ENCODE results near the gene JAKMIP1.

DNA sequence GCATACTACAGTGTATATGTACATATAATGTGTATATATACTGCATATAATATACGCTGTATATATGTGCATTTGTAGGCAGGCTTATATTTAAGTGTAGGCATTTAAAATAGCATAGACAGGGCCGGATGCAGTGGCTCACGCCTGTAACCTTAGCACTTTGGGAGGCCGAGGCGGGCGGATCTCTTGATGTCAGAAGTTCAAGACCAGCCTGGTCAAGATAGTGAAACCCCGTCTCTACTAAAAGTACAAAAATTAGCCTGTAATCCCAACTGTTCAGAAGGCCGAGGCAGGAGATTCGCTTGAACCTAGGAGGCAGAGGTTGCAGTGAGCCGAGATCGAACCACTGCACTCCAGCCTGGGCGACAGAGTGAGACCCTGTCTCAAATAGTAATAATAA, 78.4 kb downstream of the JAKMIP1 start:
- TF ChIP-seq, protein P1, sequence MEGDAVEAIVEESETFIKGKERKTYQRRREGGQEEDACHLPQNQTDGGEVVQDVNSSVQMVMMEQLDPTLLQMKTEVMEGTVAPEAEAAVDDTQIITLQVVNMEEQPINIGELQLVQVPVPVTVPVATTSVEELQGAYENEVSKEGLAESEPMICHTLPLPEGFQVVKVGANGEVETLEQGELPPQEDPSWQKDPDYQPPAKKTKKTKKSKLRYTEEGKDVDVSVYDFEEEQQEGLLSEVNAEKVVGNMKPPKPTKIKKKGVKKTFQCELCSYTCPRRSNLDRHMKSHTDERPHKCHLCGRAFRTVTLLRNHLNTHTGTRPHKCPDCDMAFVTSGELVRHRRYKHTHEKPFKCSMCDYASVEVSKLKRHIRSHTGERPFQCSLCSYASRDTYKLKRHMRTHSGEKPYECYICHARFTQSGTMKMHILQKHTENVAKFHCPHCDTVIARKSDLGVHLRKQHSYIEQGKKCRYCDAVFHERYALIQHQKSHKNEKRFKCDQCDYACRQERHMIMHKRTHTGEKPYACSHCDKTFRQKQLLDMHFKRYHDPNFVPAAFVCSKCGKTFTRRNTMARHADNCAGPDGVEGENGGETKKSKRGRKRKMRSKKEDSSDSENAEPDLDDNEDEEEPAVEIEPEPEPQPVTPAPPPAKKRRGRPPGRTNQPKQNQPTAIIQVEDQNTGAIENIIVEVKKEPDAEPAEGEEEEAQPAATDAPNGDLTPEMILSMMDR (IDR thresholded peaks at IDR 0.05), result no peak
- no peak for TF ChIP-seq POLR2A (IDR thresholded peaks at IDR 0.05)
